ENCODE data around the gene HPX.

The HPX gene

GRCh38 chr11:6448574-6448973 lies 7.8 kb upstream of the HPX start:
- Histone ChIP-seq H3K36me3 (ENCODE audit: insufficient read depth, insufficient read length, low read length) (peaks cover 29% of the 10 kb centered on the region), H3K27me3 (ENCODE audit: insufficient read depth, insufficient read length) (no peaks in the 10 kb centered on the region), H3K4me3 (ENCODE audit: insufficient read length, low read depth) (no peak overlapping the region), H3K9ac (ENCODE audit: insufficient read length, low read depth) (no peak overlapping the region), H3K4me1 (ENCODE audit: insufficient read depth, insufficient read length) (no peaks in the 10 kb centered on the region), H3K9me3 (ENCODE audit: insufficient read depth, low read length) (no peaks in the 10 kb centered on the region)
- no peak for DNase-seq (ENCODE audit: low read depth, low spot score)
- TF ChIP-seq YY1 (IDR thresholded peaks at IDR 0.05; ENCODE audit: insufficient read depth, insufficient read length) (no peak), ZNF274 (IDR thresholded peaks at IDR 0.05; ENCODE audit: low read depth, low read length) (no peak), SUZ12 (IDR thresholded peaks at IDR 0.05; ENCODE audit: extremely low read depth, insufficient read depth, insufficient read length) (no peak)

- Histone ChIP-seq H3K9ac (ENCODE audit: insufficient read length, low read depth) (no peak overlapping the region), H3K4me3 (ENCODE audit: insufficient read length, low read depth) (no peak overlapping the region), H3K9me3 (ENCODE audit: insufficient read depth, low read length) (no peaks in the 10 kb centered on the region), H3K27me3 (ENCODE audit: insufficient read depth, insufficient read length) (no peaks in the 10 kb centered on the region), H3K36me3 (ENCODE audit: insufficient read depth, insufficient read length, low read length) (no peaks in the 10 kb centered on the region), H3K4me1 (ENCODE audit: insufficient read depth, insufficient read length) (peaks cover 6% of the 10 kb centered on the region)
- TF ChIP-seq YY1 (IDR thresholded peaks at IDR 0.05; ENCODE audit: insufficient read depth, insufficient read length), result no peak
- no peak for TF ChIP-seq SUZ12 (IDR thresholded peaks at IDR 0.05; ENCODE audit: extremely low read depth, insufficient read depth, insufficient read length)
- peak; percentile 66 for TF ChIP-seq ZNF274 (IDR thresholded peaks at IDR 0.05; ENCODE audit: low read depth, low read length)
- DNase-seq (ENCODE audit: low read depth, low spot score), result peak; percentile 46
These were observed 2.6 kb upstream of the HPX start for GRCh38 chr11:6443269-6444003.

- Histone ChIP-seq H3K9me3 (ENCODE audit: insufficient read depth, low read length) (no peaks in the 10 kb centered on the region), H3K27me3 (ENCODE audit: insufficient read depth, insufficient read length) (no peaks in the 10 kb centered on the region), H3K4me1 (ENCODE audit: insufficient read depth, insufficient read length) (peaks cover 6% of the 10 kb centered on the region), H3K36me3 (ENCODE audit: insufficient read depth, insufficient read length, low read length) (no peaks in the 10 kb centered on the region), H3K9ac (ENCODE audit: insufficient read length, low read depth) (no peak overlapping the region), H3K4me3 (ENCODE audit: insufficient read length, low read depth) (no peak overlapping the region)
- DNase-seq (ENCODE audit: low read depth, low spot score), result no peak
- TF ChIP-seq YY1 (IDR thresholded peaks at IDR 0.05; ENCODE audit: insufficient read depth, insufficient read length), result no peak
- no peak for TF ChIP-seq ZNF274 (IDR thresholded peaks at IDR 0.05; ENCODE audit: low read depth, low read length)
- no peak for TF ChIP-seq SUZ12 (IDR thresholded peaks at IDR 0.05; ENCODE audit: extremely low read depth, insufficient read depth, insufficient read length)
These were observed 1.7 kb upstream of the HPX start for GRCh38 chr11:6442441-6442840.

- Histone ChIP-seq H3K36me3 (ENCODE audit: insufficient read depth, insufficient read length, low read length) (no peaks in the 10 kb centered on the region), H3K9ac (ENCODE audit: insufficient read length, low read depth) (no peak overlapping the region), H3K9me3 (ENCODE audit: insufficient read depth, low read length) (no peaks in the 10 kb centered on the region), H3K4me3 (ENCODE audit: insufficient read length, low read depth) (no peak overlapping the region), H3K27me3 (ENCODE audit: insufficient read depth, insufficient read length) (no peaks in the 10 kb centered on the region), H3K4me1 (ENCODE audit: insufficient read depth, insufficient read length) (peaks cover 6% of the 10 kb centered on the region)
- TF ChIP-seq YY1 (IDR thresholded peaks at IDR 0.05; ENCODE audit: insufficient read depth, insufficient read length) (no peak), ZNF274 (IDR thresholded peaks at IDR 0.05; ENCODE audit: low read depth, low read length) (no peak), SUZ12 (IDR thresholded peaks at IDR 0.05; ENCODE audit: extremely low read depth, insufficient read depth, insufficient read length) (no peak)
- DNase-seq (ENCODE audit: low read depth, low spot score), result peak; percentile 44
These were observed 1.7 kb downstream of the HPX start for GRCh38 chr11:6438979-6439571.

- TF ChIP-seq ZNF274 (IDR thresholded peaks at IDR 0.05; ENCODE audit: low read depth, low read length) (no peak), YY1 (IDR thresholded peaks at IDR 0.05; ENCODE audit: insufficient read depth, insufficient read length) (no peak), SUZ12 (IDR thresholded peaks at IDR 0.05; ENCODE audit: extremely low read depth, insufficient read depth, insufficient read length) (no peak)
- Histone ChIP-seq H3K4me3 (ENCODE audit: insufficient read length, low read depth) (no peak overlapping the region), H3K27me3 (ENCODE audit: insufficient read depth, insufficient read length) (no peaks in the 10 kb centered on the region), H3K9me3 (ENCODE audit: insufficient read depth, low read length) (no peaks in the 10 kb centered on the region), H3K36me3 (ENCODE audit: insufficient read depth, insufficient read length, low read length) (no peaks in the 10 kb centered on the region), H3K9ac (ENCODE audit: insufficient read length, low read depth) (no peak overlapping the region), H3K4me1 (ENCODE audit: insufficient read depth, insufficient read length) (peaks cover 6% of the 10 kb centered on the region)
- DNase-seq (ENCODE audit: low read depth, low spot score), result no peak
These were observed 2.8 kb downstream of the HPX start for GRCh38 chr11:6437993-6438392.

- DNase-seq (ENCODE audit: low read depth, low spot score), result no peak
- H3K36me3 ChIP-seq (ENCODE audit: insufficient read depth, insufficient read length, low read length), result no peaks in the 10 kb centered on the region
- peaks cover 6% of the 10 kb centered on the region for H3K4me1 ChIP-seq (ENCODE audit: insufficient read depth, insufficient read length)
- no peaks in the 10 kb centered on the region for H3K27me3 ChIP-seq (ENCODE audit: insufficient read depth, insufficient read length)
- no peak overlapping the region for H3K9ac ChIP-seq (ENCODE audit: insufficient read length, low read depth)
- no peaks in the 10 kb centered on the region for H3K9me3 ChIP-seq (ENCODE audit: insufficient read depth, low read length)
- no peak overlapping the region for H3K4me3 ChIP-seq (ENCODE audit: insufficient read length, low read depth)
- TF ChIP-seq SUZ12 (IDR thresholded peaks at IDR 0.05; ENCODE audit: extremely low read depth, insufficient read depth, insufficient read length), result no peak
- TF ChIP-seq YY1 (IDR thresholded peaks at IDR 0.05; ENCODE audit: insufficient read depth, insufficient read length), result no peak
- no peak for TF ChIP-seq ZNF274 (IDR thresholded peaks at IDR 0.05; ENCODE audit: low read depth, low read length)
These were observed 3.4 kb downstream of the HPX start for GRCh38 chr11:6437423-6437822.

- no peaks in the 10 kb centered on the region for H3K36me3 ChIP-seq (ENCODE audit: insufficient read depth, insufficient read length, low read length)
- no peak for DNase-seq (ENCODE audit: low read depth, low spot score)
- H3K27me3 ChIP-seq (ENCODE audit: insufficient read depth, insufficient read length), result no peaks in the 10 kb centered on the region
- no peak overlapping the region for H3K4me3 ChIP-seq (ENCODE audit: insufficient read length, low read depth)
- H3K9ac ChIP-seq (ENCODE audit: insufficient read length, low read depth), result no peak overlapping the region
- TF ChIP-seq SUZ12 (IDR thresholded peaks at IDR 0.05; ENCODE audit: extremely low read depth, insufficient read depth, insufficient read length), result no peak
- no peak for TF ChIP-seq ZNF274 (IDR thresholded peaks at IDR 0.05; ENCODE audit: low read depth, low read length)
- TF ChIP-seq YY1 (IDR thresholded peaks at IDR 0.05; ENCODE audit: insufficient read depth, insufficient read length), result no peak
- no peaks in the 10 kb centered on the region for H3K4me1 ChIP-seq (ENCODE audit: insufficient read depth, insufficient read length)
- no peaks in the 10 kb centered on the region for H3K9me3 ChIP-seq (ENCODE audit: insufficient read depth, low read length)
These were observed 6.7 kb downstream of the HPX start for GRCh38 chr11:6433998-6434660.
